ENCODE measurements around the gene MPZ.
"Not testable (repeated sequence)": the region's sequence is repeated elsewhere in the genome, so short reads cannot be mapped to it uniquely, and the experiment has no call there.

Gene MPZ

GRCh38 chr1:161299347-161299746 is 10.4 kb downstream of the MPZ start:
- DNase-seq (ENCODE audit: low spot score): no peak

GRCh38 chr1:161298116-161298515 is 11.7 kb downstream of the MPZ start:
- no peak for DNase-seq (ENCODE audit: low spot score)

- no peak for DNase-seq (ENCODE audit: low spot score)
These were observed 12.4 kb downstream of the MPZ start for GRCh38 chr1:161297415-161297814.

- DNase-seq (ENCODE audit: low spot score): no peak
These were observed 19.0 kb downstream of the MPZ start for GRCh38 chr1:161290779-161291178.

GRCh38 chr1:161287482-161288054 is 22.2 kb downstream of the MPZ start:
- peak; percentile 31 for DNase-seq (ENCODE audit: low spot score)

- no peak for DNase-seq (ENCODE audit: low spot score)
These were observed 24.2 kb downstream of the MPZ start for GRCh38 chr1:161285521-161285920.

- DNase-seq (ENCODE audit: low spot score): no peak
These were observed 24.7 kb downstream of the MPZ start for GRCh38 chr1:161285113-161285512.

- no peak for DNase-seq (ENCODE audit: low spot score)
These were observed 26.8 kb downstream of the MPZ start for GRCh38 chr1:161282991-161283390.

- no peak for DNase-seq (ENCODE audit: low spot score)
These were observed 34.9 kb downstream of the MPZ start for GRCh38 chr1:161274874-161275273.

- no peak for DNase-seq (ENCODE audit: low spot score)
These were observed 36.4 kb downstream of the MPZ start for GRCh38 chr1:161273402-161273801.

GRCh38 chr1:161267321-161267720 is 42.4 kb downstream of the MPZ start:
- no peak for DNase-seq (ENCODE audit: low spot score)

- DNase-seq (ENCODE audit: low spot score): no peak
These were observed 42.9 kb downstream of the MPZ start for GRCh38 chr1:161266836-161267235.

- no peak for DNase-seq (ENCODE audit: low spot score)
These were observed 43.6 kb downstream of the MPZ start for GRCh38 chr1:161266202-161266601.

GRCh38 chr1:161265305-161265704 is 44.5 kb downstream of the MPZ start:
- no peak for DNase-seq (ENCODE audit: low spot score)

- no peak for DNase-seq (ENCODE audit: low spot score)
These were observed 48.2 kb downstream of the MPZ start for GRCh38 chr1:161261261-161262235.

- DNase-seq (ENCODE audit: low spot score): no peak
These were observed 49.1 kb downstream of the MPZ start for GRCh38 chr1:161260376-161261260.

- no peak for DNase-seq (ENCODE audit: low spot score)
These were observed 50.0 kb downstream of the MPZ start for GRCh38 chr1:161259765-161260164.

- no peak for DNase-seq (ENCODE audit: low spot score)
These were observed 50.4 kb downstream of the MPZ start for GRCh38 chr1:161259345-161259702.

GRCh38 chr1:161258439-161259344 is 51.1 kb downstream of the MPZ start, which contains the start of gene PCP4L1:
TSS of gene PCP4L1 (plus strand) at chr1:161258745. CDS start at chr1:161258975, 230 bp downstream.
- no peak for DNase-seq (ENCODE audit: low spot score)

GRCh38 chr1:161257109-161257508 is 52.7 kb downstream of the MPZ start:
- DNase-seq (ENCODE audit: low spot score): not testable (repeated sequence)

GRCh38 chr1:161255955-161256520 is 53.7 kb downstream of the MPZ start:
- not testable (repeated sequence) for DNase-seq (ENCODE audit: low spot score)

Measured in HuH-7.5 (cell line).